HCT116 (cell line): ENCODE results near the gene SLCO1B3. TPM values are rescaled to one million over a fixed set of nuclear protein-coding genes. Genes with fewer than 3 reads are reported as not detected.

Experiments
- ATAC-seq: fragments of 200-7000 bp; cut with Tn5 transposase; 2 replicates; pipeline ENCODE4 v1.9.1; 2020; ENCODE audit warnings: mild to moderate bottlenecking, moderate library complexity
- BruUV-seq: library from RNA; stranded (reverse); fragments of 400-500 nt; replicated peaks from 2 replicates; lab custom pipeline; 2021; lab: Mats Ljungman, UMichigan
- CTCF ChIA-PET: fragments of 300-600 bp; sonication (Branson Sonifier 250); formaldehyde crosslinking; loops from one replicate; lab custom pipeline; 2021; ENCODE audit warnings: antibody characterized with exemption; lab: Charles Lee
- POLR2A ChIA-PET: fragments of 300-600, 350-600 bp; sonication (Branson Sonifier 250); formaldehyde crosslinking; loops from one replicate; lab custom pipeline; 2021; ENCODE audit warnings: antibody characterized with exemption; lab: Charles Lee
- RAD21 ChIA-PET, 2 experiments: fragments of 300-600 bp; sonication (Branson Sonifier 250); formaldehyde crosslinking; loops; one replicate each; lab custom pipeline; 2023; ENCODE audit warnings: low total read pairs in 2 of 2; ENCODE audit not compliant: uncharacterized antibody in 2 of 2, unreplicated experiment in 2 of 2, low non-redundant PET in 1 of 2; lab: Charles Lee
- DNase-seq: peaks from one replicate; pipeline ENCODE4 v3.0.0-alpha.2; 2010; ENCODE audit warnings: low read depth, low spot score
- H2AFZ ChIP-seq: fragments of 200-600 bp; shearing (Covaris generic), sonication (generic); 2 replicates; pipeline ENCODE4 v1.6.1; 2017; ENCODE audit warnings: low read depth, mixed run types, mixed read lengths, antibody characterized with exemption, low read length; ENCODE audit not compliant: poor library complexity, severe bottlenecking
- H3K27ac ChIP-seq: 2 replicates; pipeline ENCODE4 v1.5.1; 2012; ENCODE audit warnings: low read depth, low read length
- H3K27me3 ChIP-seq: fragments of 200-600 bp; sonication (generic); 2 replicates; pipeline ENCODE4 v1.6.1; 2016; ENCODE audit warnings: mixed run types, low read length, mixed read lengths; ENCODE audit not compliant: insufficient read depth
- H3K36me3 ChIP-seq, 2 experiments: fragments of 200-500 bp in 1 of 2; fragments of 200-600 bp in 1 of 2; sonication (Bioruptor generic) in 1 of 2; sonication (generic) in 1 of 2; 2 replicates each; pipeline versions ENCODE4 v1.5.1 to v1.6.1; 2014 to 2016; ENCODE audit warnings: low read length in 2 of 2, inconsistent platforms in 1 of 2, mixed read lengths in 1 of 2, mixed run types in 1 of 2; ENCODE audit not compliant: insufficient read depth in 2 of 2, control insufficient read depth in 1 of 2
- H3K4me1 ChIP-seq, 2 experiments: fragments of 200-600 bp in 1 of 2; sonication (generic) in 1 of 2; 2 replicates each; pipeline versions ENCODE4 v1.5.1 to v1.6.1; 2012 to 2017; ENCODE audit warnings: low read length in 2 of 2, inconsistent platforms in 1 of 2, mild to moderate bottlenecking in 1 of 2, mixed read lengths in 1 of 2, mixed run types in 1 of 2, moderate library complexity in 1 of 2; ENCODE audit not compliant: insufficient read depth in 2 of 2, control insufficient read depth in 1 of 2
- H3K4me2 ChIP-seq: fragments of 200-600 bp; sonication (generic); 2 replicates; pipeline ENCODE4 v1.6.1; 2017; ENCODE audit warnings: mixed run types, low read length, mixed read lengths
- H3K4me3 ChIP-seq, 2 experiments: fragments of 200-600 bp in 1 of 2; sonication (generic) in 1 of 2; replicated peaks in 1 of 2; 2 replicates each; pipeline ENCODE4 v1.5.1; 2011 to 2016; ENCODE audit warnings: low read length in 2 of 2, control low read depth in 1 of 2, low read depth in 1 of 2, mild to moderate bottlenecking in 1 of 2, mixed read lengths in 1 of 2, mixed run types in 1 of 2
- H3K79me2 ChIP-seq: fragments of 200-600 bp; sonication (generic); 2 replicates; pipeline ENCODE4 v1.6.1; 2017; ENCODE audit warnings: mild to moderate bottlenecking, mixed run types, low read length, moderate library complexity, mixed read lengths; ENCODE audit not compliant: insufficient read depth
- H3K9ac ChIP-seq: fragments of 200-600 bp; sonication (generic); 2 replicates; pipeline ENCODE4 v1.6.1; 2016; ENCODE audit warnings: low read length, mixed read lengths
- H3K9me2 ChIP-seq: fragments of 200-600 bp; sonication (generic), shearing (Covaris generic); 2 replicates; pipeline ENCODE4 v1.6.1; 2017; ENCODE audit warnings: mixed run types, mild to moderate bottlenecking, moderate library complexity; ENCODE audit not compliant: insufficient read depth
- H3K9me3 ChIP-seq, 2 experiments: fragments of 200-500 bp in 1 of 2; fragments of 200-600 bp in 1 of 2; sonication (Bioruptor generic) in 1 of 2; sonication (generic) in 1 of 2; 2 replicates each; pipeline ENCODE4 v1.6.1; 2014 to 2017; ENCODE audit warnings: low read length in 2 of 2, mixed read lengths in 2 of 2, inconsistent platforms in 1 of 2, low read depth in 1 of 2, mild to moderate bottlenecking in 1 of 2, mixed run types in 1 of 2, moderate library complexity in 1 of 2; ENCODE audit not compliant: control insufficient read depth in 1 of 2, insufficient read depth in 1 of 2
- H4K20me1 ChIP-seq: fragments of 200-600 bp; sonication (generic), shearing (Covaris generic); 2 replicates; pipeline ENCODE4 v1.6.1; 2017; ENCODE audit warnings: mixed run types, mild to moderate bottlenecking, moderate library complexity; ENCODE audit not compliant: insufficient read depth
- CEBPB ChIP-seq: IDR thresholded peaks from 2 replicates; pipeline ENCODE4 v1.6.1; 2012; ENCODE audit warnings: low read depth
- CTCF ChIP-seq, 3 experiments: fragments of 200-600 bp in 1 of 3; sonication (generic) in 1 of 3; IDR thresholded peaks in 2 of 3; conservative IDR thresholded peaks in 1 of 3; 2 replicates each; pipeline ENCODE4 v1.5.1; 2012 to 2017; ENCODE audit warnings: low read depth in 2 of 3, low read length in 2 of 3, antibody characterized with exemption in 1 of 3, borderline replicate concordance in 1 of 3, control low read depth in 1 of 3, mild to moderate bottlenecking in 1 of 3, mixed read lengths in 1 of 3, mixed run types in 1 of 3, moderate library complexity in 1 of 3; ENCODE audit not compliant: insufficient read depth in 1 of 3
- EGR1 ChIP-seq: IDR thresholded peaks from 2 replicates; pipeline ENCODE4 v1.6.1; 2012; ENCODE audit warnings: low read depth
- ELF1 ChIP-seq: IDR thresholded peaks from 2 replicates; pipeline ENCODE4 v1.6.1; 2012; ENCODE audit warnings: low read depth, borderline replicate concordance
- JUND ChIP-seq: IDR thresholded peaks from 2 replicates; pipeline ENCODE4 v1.6.1; 2012
- POLR2A ChIP-seq: IDR thresholded peaks from 2 replicates; pipeline ENCODE4 v1.7.0; 2011; ENCODE audit warnings: borderline replicate concordance; ENCODE audit not compliant: insufficient read depth, insufficient read length; ENCODE audit errors: extremely low read depth
- RAD21 ChIP-seq: IDR thresholded peaks from 2 replicates; pipeline ENCODE4 v1.6.1; 2012; ENCODE audit warnings: low read depth, mild to moderate bottlenecking
- SP1 ChIP-seq: IDR thresholded peaks from 2 replicates; pipeline ENCODE4 v1.6.1; 2012; ENCODE audit warnings: low read depth
- YY1 ChIP-seq: IDR thresholded peaks from 2 replicates; pipeline ENCODE4 v1.6.1; 2011; ENCODE audit warnings: low read length, low read depth, moderate library complexity, mild to moderate bottlenecking; ENCODE audit not compliant: insufficient replicate concordance; ENCODE audit errors: extremely low read depth
- ZFX ChIP-seq: fragments of 450-650 bp; IDR thresholded peaks from 2 replicates; pipeline ENCODE4 v1.6.1; 2017
- intact Hi-C: fragments of 100-400 bp; cut with micrococcal nuclease; formaldehyde crosslinking; loops from 2 replicates; pipeline ENCODE4 v1.10.0; 2022
- total RNA-seq: library from RNA; stranded (reverse); gene quantifications from one replicate; pipeline ENCODE4 v1.2.1, GENCODE V29; 2021; ENCODE audit not compliant: unreplicated experiment
- TF ChIP-seq, protein P1 (sequence below): IDR thresholded peaks from 2 replicates; pipeline ENCODE4 v1.6.1; 2012
- TF ChIP-seq, protein P2 (sequence below): IDR thresholded peaks from 2 replicates; pipeline ENCODE4 v1.6.1; 2012; ENCODE audit warnings: low read depth
- TF ChIP-seq, protein P3 (sequence below): IDR thresholded peaks from 2 replicates; pipeline ENCODE4 v1.6.1; 2011; ENCODE audit warnings: mild to moderate bottlenecking, low read length, moderate library complexity; ENCODE audit not compliant: insufficient replicate concordance; ENCODE audit errors: extremely low read depth

The SLCO1B3 gene
- total RNA-seq, 1 experiment from 2014 or later = 5.4 TPM

DNA sequence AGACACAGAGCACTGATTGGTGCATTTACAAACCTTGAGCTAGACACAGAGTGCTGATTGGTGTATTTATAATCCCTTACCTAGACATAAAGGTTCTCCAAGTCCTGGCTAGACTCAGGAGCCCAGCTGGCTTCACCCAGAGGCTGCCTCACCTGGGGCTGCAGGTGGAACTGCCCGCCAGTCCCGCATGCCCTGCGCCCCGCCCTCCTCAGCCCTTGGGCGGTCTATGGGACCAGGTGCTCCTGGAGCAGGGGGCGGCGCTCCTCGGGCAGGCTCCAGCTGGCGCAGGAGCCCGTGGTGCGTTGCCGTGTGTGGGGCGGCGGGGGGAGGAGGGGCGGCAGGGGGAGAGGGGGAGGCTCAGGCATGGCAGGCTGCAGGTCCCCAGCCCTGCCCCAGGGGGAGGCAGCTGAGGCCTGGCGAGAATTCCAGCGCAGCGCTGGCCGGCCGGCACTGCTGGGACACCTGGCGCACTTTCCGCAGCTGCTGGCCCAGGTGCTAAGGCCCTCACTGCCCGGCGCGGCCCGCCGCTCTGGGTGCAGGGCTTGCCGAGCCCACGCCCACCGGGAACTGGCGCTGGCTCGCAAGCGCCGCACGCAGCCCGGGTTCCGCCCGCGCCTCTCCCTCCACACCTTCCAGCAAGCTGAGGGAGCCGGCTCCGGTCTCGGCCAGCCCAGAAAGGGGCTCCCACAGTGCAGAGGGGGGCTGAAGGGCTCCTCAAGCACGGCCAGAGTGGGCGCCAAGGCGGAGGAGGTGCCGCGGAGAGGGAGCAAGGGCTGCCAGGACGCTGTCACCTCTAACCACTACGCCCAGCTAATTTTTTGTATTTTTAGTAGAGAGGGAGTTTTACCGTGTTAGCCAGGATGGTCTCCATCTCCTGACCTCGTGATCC lies 3.1 kb upstream of the SLCO1B3 start (continued):
- TF ChIP-seq CTCF (IDR thresholded peaks at IDR 0.05 in 2 of 3, conservative IDR thresholded peaks at IDR 0.05 in 1 of 3; ENCODE audit: borderline replicate concordance in 1 of 3, insufficient read depth in 1 of 3, low read depth in 2 of 3, low read length in 2 of 3) (no peak), SP1 (no peak), ELF1 (no peak), JUND (no peak), CEBPB (no peak), RAD21 (no peak)
- TF ChIP-seq, protein P1, sequence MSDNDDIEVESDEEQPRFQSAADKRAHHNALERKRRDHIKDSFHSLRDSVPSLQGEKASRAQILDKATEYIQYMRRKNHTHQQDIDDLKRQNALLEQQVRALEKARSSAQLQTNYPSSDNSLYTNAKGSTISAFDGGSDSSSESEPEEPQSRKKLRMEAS = no peak
- TF ChIP-seq, all 23 proteins: peak for 0

GRCh38 chr12:20808521-20808920 lies 2.0 kb upstream of the SLCO1B3 start:
- H3K27me3 ChIP-seq = no peaks in the 10 kb centered on the region
- ChIA-PET POLR2A (no interaction called here), RAD21 (no interaction called here), CTCF (no interaction called here)
- BruUV-seq = no TSS peak
- no peaks in the 10 kb centered on the region for H3K36me3 ChIP-seq
- no peak overlapping the region for H3K4me3 ChIP-seq
- no peak overlapping the region for H3K27ac ChIP-seq
- intact Hi-C loops = no loop called here
- H2AFZ ChIP-seq = no peak overlapping the region
- H3K9me2 ChIP-seq = no peaks in the 10 kb centered on the region
- H3K9ac ChIP-seq = no peak overlapping the region
- no peaks in the 10 kb centered on the region for H4K20me1 ChIP-seq
- no peaks in the 10 kb centered on the region for H3K9me3 ChIP-seq
- no peak for TF ChIP-seq EGR1
- TF ChIP-seq ZFX = no peak
- TF ChIP-seq, protein P2, sequence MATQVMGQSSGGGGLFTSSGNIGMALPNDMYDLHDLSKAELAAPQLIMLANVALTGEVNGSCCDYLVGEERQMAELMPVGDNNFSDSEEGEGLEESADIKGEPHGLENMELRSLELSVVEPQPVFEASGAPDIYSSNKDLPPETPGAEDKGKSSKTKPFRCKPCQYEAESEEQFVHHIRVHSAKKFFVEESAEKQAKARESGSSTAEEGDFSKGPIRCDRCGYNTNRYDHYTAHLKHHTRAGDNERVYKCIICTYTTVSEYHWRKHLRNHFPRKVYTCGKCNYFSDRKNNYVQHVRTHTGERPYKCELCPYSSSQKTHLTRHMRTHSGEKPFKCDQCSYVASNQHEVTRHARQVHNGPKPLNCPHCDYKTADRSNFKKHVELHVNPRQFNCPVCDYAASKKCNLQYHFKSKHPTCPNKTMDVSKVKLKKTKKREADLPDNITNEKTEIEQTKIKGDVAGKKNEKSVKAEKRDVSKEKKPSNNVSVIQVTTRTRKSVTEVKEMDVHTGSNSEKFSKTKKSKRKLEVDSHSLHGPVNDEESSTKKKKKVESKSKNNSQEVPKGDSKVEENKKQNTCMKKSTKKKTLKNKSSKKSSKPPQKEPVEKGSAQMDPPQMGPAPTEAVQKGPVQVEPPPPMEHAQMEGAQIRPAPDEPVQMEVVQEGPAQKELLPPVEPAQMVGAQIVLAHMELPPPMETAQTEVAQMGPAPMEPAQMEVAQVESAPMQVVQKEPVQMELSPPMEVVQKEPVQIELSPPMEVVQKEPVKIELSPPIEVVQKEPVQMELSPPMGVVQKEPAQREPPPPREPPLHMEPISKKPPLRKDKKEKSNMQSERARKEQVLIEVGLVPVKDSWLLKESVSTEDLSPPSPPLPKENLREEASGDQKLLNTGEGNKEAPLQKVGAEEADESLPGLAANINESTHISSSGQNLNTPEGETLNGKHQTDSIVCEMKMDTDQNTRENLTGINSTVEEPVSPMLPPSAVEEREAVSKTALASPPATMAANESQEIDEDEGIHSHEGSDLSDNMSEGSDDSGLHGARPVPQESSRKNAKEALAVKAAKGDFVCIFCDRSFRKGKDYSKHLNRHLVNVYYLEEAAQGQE = no peak
- TF ChIP-seq, protein P3, sequence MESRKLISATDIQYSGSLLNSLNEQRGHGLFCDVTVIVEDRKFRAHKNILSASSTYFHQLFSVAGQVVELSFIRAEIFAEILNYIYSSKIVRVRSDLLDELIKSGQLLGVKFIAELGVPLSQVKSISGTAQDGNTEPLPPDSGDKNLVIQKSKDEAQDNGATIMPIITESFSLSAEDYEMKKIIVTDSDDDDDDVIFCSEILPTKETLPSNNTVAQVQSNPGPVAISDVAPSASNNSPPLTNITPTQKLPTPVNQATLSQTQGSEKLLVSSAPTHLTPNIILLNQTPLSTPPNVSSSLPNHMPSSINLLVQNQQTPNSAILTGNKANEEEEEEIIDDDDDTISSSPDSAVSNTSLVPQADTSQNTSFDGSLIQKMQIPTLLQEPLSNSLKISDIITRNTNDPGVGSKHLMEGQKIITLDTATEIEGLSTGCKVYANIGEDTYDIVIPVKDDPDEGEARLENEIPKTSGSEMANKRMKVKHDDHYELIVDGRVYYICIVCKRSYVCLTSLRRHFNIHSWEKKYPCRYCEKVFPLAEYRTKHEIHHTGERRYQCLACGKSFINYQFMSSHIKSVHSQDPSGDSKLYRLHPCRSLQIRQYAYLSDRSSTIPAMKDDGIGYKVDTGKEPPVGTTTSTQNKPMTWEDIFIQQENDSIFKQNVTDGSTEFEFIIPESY = no peak
- no peak for TF ChIP-seq YY1
- no peak for TF ChIP-seq RAD21
- no peak for TF ChIP-seq ELF1
- TF ChIP-seq POLR2A = no peak
- no peaks in the 10 kb centered on the region for H3K79me2 ChIP-seq
- no peak overlapping the region for H3K4me2 ChIP-seq
- no peaks in the 10 kb centered on the region for H3K4me1 ChIP-seq
- DNase-seq (no peak), ATAC-seq (no peak)
